KMS-11 (cell line): ENCODE data around the gene TERT.

Experiments
- H2AFZ ChIP-seq: fragments of 200-600 bp; sonication (generic); 2 replicates; pipeline ENCODE4 v1.6.1; 2016; ENCODE audit warnings: antibody characterized with exemption, mixed run types, low read depth
- H3K27ac ChIP-seq: fragments of 200-600 bp; sonication (generic); 2 replicates; pipeline ENCODE4 v1.6.1; 2016; ENCODE audit warnings: mild to moderate bottlenecking, mixed run types
- H3K27me3 ChIP-seq: fragments of 200-600 bp; sonication (generic); 2 replicates; pipeline ENCODE4 v1.6.1; 2017; ENCODE audit warnings: mild to moderate bottlenecking, low read depth, mixed run types, moderate library complexity; ENCODE audit not compliant: insufficient read depth
- H3K36me3 ChIP-seq: fragments of 200-600 bp; sonication (generic); 2 replicates; pipeline ENCODE4 v1.6.1; 2017; ENCODE audit warnings: mild to moderate bottlenecking, mixed run types; ENCODE audit not compliant: insufficient read depth
- H3K4me1 ChIP-seq: fragments of 200-600 bp; sonication (generic); 2 replicates; pipeline ENCODE4 v1.6.1; 2016; ENCODE audit warnings: mild to moderate bottlenecking, low read depth, mixed run types; ENCODE audit not compliant: poor library complexity, severe bottlenecking
- H3K4me2 ChIP-seq: fragments of 200-600 bp; sonication (generic); 2 replicates; pipeline ENCODE4 v1.7.0; 2016; ENCODE audit warnings: mild to moderate bottlenecking, mixed run types
- H3K4me3 ChIP-seq: fragments of 200-600 bp; sonication (generic); IDR thresholded peaks from 2 replicates; pipeline ENCODE4 v1.6.1; 2017; ENCODE audit warnings: low read depth, low read length, mixed read lengths; ENCODE audit not compliant: insufficient read depth
- H3K79me2 ChIP-seq: fragments of 200-600 bp; sonication (generic); 2 replicates; pipeline ENCODE4 v1.6.1; 2016; ENCODE audit warnings: low read depth, mixed run types; ENCODE audit not compliant: insufficient read depth
- H3K9ac ChIP-seq: fragments of 200-600 bp; sonication (generic); 2 replicates; pipeline ENCODE4 v1.6.1; 2016; ENCODE audit warnings: mild to moderate bottlenecking, mixed run types
- H4K20me1 ChIP-seq: fragments of 200-600 bp; sonication (generic); 2 replicates; pipeline ENCODE4 v1.6.1; 2016; ENCODE audit warnings: mild to moderate bottlenecking, mixed run types; ENCODE audit not compliant: insufficient read depth
- CTCF ChIP-seq: fragments of 200-600 bp; sonication (generic); conservative IDR thresholded peaks from 2 replicates; pipeline ENCODE4 v1.6.1; 2017; ENCODE audit warnings: low read depth, mild to moderate bottlenecking, antibody characterized with exemption, low read length, moderate library complexity, mixed read lengths

Gene TERT

GRCh38 chr5:1221721-1222120, 73.1 kb downstream of the TERT start:
- Histone ChIP-seq H3K27me3 (peaks cover 17% of the 10 kb centered on the region; the same call in 1 of the 2 replicates), H3K79me2 (no peaks in the 10 kb centered on the region)

GRCh38 chr5:1220831-1221230, 74.0 kb downstream of the TERT start:
- Histone ChIP-seq H3K79me2 (no peaks in the 10 kb centered on the region), H4K20me1 (no peaks in the 10 kb centered on the region), H3K36me3 (no peaks in the 10 kb centered on the region), H3K9ac (no peak overlapping the region), H2AFZ (no peak overlapping the region), H3K27ac (no peak overlapping the region), H3K4me1 (no peaks in the 10 kb centered on the region), H3K27me3 (peaks cover 13% of the 10 kb centered on the region; the same call in 1 of the 2 replicates), H3K4me2 (no peak overlapping the region), H3K4me3 (no peak overlapping the region)
- TF ChIP-seq CTCF = no peak

More at GRCh38 chr5:1221721-1222120, 73.1 kb downstream of the TERT start:
- H3K4me2 ChIP-seq = no peak overlapping the region
- TF ChIP-seq CTCF = no peak
- no peak overlapping the region for H3K27ac ChIP-seq
- no peak overlapping the region for H3K9ac ChIP-seq
- no peaks in the 10 kb centered on the region for H3K4me1 ChIP-seq
- no peaks in the 10 kb centered on the region for H4K20me1 ChIP-seq
- no peaks in the 10 kb centered on the region for H3K36me3 ChIP-seq
- H2AFZ ChIP-seq = no peak overlapping the region
- H3K4me3 ChIP-seq = no peak overlapping the region

- Histone ChIP-seq H3K27ac (no peak overlapping the region), H3K4me2 (no peak overlapping the region), H2AFZ (no peak overlapping the region), H3K4me1 (no peaks in the 10 kb centered on the region), H3K79me2 (no peaks in the 10 kb centered on the region), H4K20me1 (no peaks in the 10 kb centered on the region), H3K27me3 (peaks cover 13% of the 10 kb centered on the region; the same call in 1 of the 2 replicates), H3K36me3 (no peaks in the 10 kb centered on the region), H3K9ac (no peak overlapping the region), H3K4me3 (no peak overlapping the region)
- TF ChIP-seq CTCF = no peak
Observed at GRCh38 chr5:1220351-1220750, 74.5 kb downstream of the TERT start.

GRCh38 chr5:1219768-1220100, 75.1 kb downstream of the TERT start:
- H3K4me1 ChIP-seq = no peaks in the 10 kb centered on the region
- no peak overlapping the region for H3K27ac ChIP-seq
- H3K9ac ChIP-seq = no peak overlapping the region
- H3K27me3 ChIP-seq = peaks cover 13% of the 10 kb centered on the region; the same call in 1 of the 2 replicates
- H3K79me2 ChIP-seq = no peaks in the 10 kb centered on the region
- H2AFZ ChIP-seq = no peak overlapping the region
- no peak overlapping the region for H3K4me2 ChIP-seq
- no peaks in the 10 kb centered on the region for H3K36me3 ChIP-seq
- H4K20me1 ChIP-seq = no peaks in the 10 kb centered on the region
- no peak for TF ChIP-seq CTCF
- no peak overlapping the region for H3K4me3 ChIP-seq
